HT1080 (cell line): Measurements from ENCODE around the gene WBP2. TPM values are rescaled to one million over a fixed set of nuclear protein-coding genes. Genes with fewer than 3 reads are reported as not detected.

ENCODE experiments used
- total RNA-seq: library from RNA; depleted of rRNA; stranded (reverse); fragments of >200 nt; shearing (Covaris generic); gene quantifications from 2 replicates; pipeline ENCODE4 v1.2.3, GENCODE V29; 2014; rRNA removed

WBP2 gene
- total RNA-seq, 1 experiment from 2014 or later, result 38.3 TPM

Other genes starting within 250 kb of the WBP2 start
- not detected in 2 replicates for gene SMIM5, start 221.9 kb downstream of the WBP2 start, total RNA-seq
- 19.6 and 23.4 TPM in 2 replicates for gene RECQL5, start 188.2 kb downstream of the WBP2 start, total RNA-seq
- gene SAP30BP, start 188.0 kb downstream of the WBP2 start, total RNA-seq, result 60.8 and 65.4 TPM in 2 replicates
- 1.1 and 1.4 TPM in 2 replicates for gene ITGB4, start 133.9 kb downstream of the WBP2 start, total RNA-seq
- gene GALK1, start 90.1 kb downstream of the WBP2 start, total RNA-seq, result 33.5 and 37.1 TPM in 2 replicates
- 26.3 and 26.8 TPM in 2 replicates for gene UNK, start 70.5 kb downstream of the WBP2 start, total RNA-seq
- gene UNC13D, start 10.9 kb downstream of the WBP2 start, total RNA-seq, result 2.7 TPM in 2 replicates
- 22.7 and 26.6 TPM in 2 replicates for gene TRIM47, start 23.2 kb upstream of the WBP2 start, total RNA-seq
- 36.0 and 36.9 TPM in 2 replicates for gene TRIM65, start 41.6 kb upstream of the WBP2 start, total RNA-seq
- 63.8 and 66.9 TPM in 2 replicates for gene MRPL38, start 49.5 kb upstream of the WBP2 start, total RNA-seq
- gene FBF1, start 85.7 kb upstream of the WBP2 start, total RNA-seq, result 9.5 and 10.8 TPM in 2 replicates
- 17.6 and 23.0 TPM in 2 replicates for gene ACOX1, start 123.8 kb upstream of the WBP2 start, total RNA-seq
- 23.8 and 32.8 TPM in 2 replicates for gene TEN1, start 123.9 kb upstream of the WBP2 start, total RNA-seq
- gene CDK3, start 145.5 kb upstream of the WBP2 start, total RNA-seq, result 2.1 and 3.5 TPM in 2 replicates
- gene EVPL, start 172.0 kb upstream of the WBP2 start, total RNA-seq, result 0.03 TPM in 1 of 2 replicates, not detected in the other
- 30.5 and 55.3 TPM in 2 replicates for gene SRP68, start 217.2 kb upstream of the WBP2 start, total RNA-seq
- gene GALR2, start 219.4 kb upstream of the WBP2 start, total RNA-seq, result 0.18 TPM in 1 of 2 replicates, not detected in the other
- gene ZACN, start 223.8 kb upstream of the WBP2 start, total RNA-seq, result 0.06 and 0.10 TPM in 2 replicates
- 78.6 and 82.7 TPM in 2 replicates for gene EXOC7, start 248.5 kb upstream of the WBP2 start, total RNA-seq